Panc1 (cell line): ENCODE data around the gene BARX1. TPM values are rescaled to one million over a fixed set of nuclear protein-coding genes. Genes with fewer than 3 reads are reported as not detected.

Experiments used
- ATAC-seq: fragments of 200-7000 bp; cut with Tn5 transposase; 2 replicates; pipeline ENCODE4 v1.9.1; 2020; ENCODE audit warnings: mild to moderate bottlenecking, moderate library complexity
- BruUV-seq: library from RNA; stranded (reverse); fragments of 400-500 nt; replicated peaks from 2 replicates; lab custom pipeline; 2021; lab: Mats Ljungman, UMichigan
- CTCF ChIA-PET: fragments of 300-600 bp; sonication (Branson Sonifier 250); formaldehyde crosslinking; loops from one replicate; lab custom pipeline; 2022; ENCODE audit warnings: antibody characterized with exemption; lab: Charles Lee
- POLR2A ChIA-PET: fragments of 300-600 bp; sonication (Branson Sonifier 250); formaldehyde crosslinking; loops from one replicate; lab custom pipeline; 2022; ENCODE audit warnings: antibody characterized with exemption; lab: Charles Lee
- DNase-seq: peaks from one replicate; pipeline ENCODE4 v3.0.0-alpha.2; 2010; ENCODE audit warnings: low read depth, low spot score
- H3K27ac ChIP-seq: 2 replicates; pipeline ENCODE4 v1.5.1; 2011; ENCODE audit warnings: mild to moderate bottlenecking, low read length, inconsistent platforms
- H3K27me3 ChIP-seq: fragments of 200-500 bp; sonication (Bioruptor generic); 2 replicates; pipeline ENCODE4 v1.6.0; 2014; ENCODE audit warnings: low read length, inconsistent platforms; ENCODE audit not compliant: control insufficient read depth, insufficient read depth
- H3K36me3 ChIP-seq: fragments of 200-500 bp; sonication (Bioruptor generic); 2 replicates; pipeline ENCODE4 v1.5.1; 2014; ENCODE audit warnings: inconsistent platforms, mild to moderate bottlenecking, low read length, moderate library complexity; ENCODE audit not compliant: control insufficient read depth, insufficient read depth
- H3K4me1 ChIP-seq: 2 replicates; pipeline ENCODE4 v1.5.1; 2011; ENCODE audit warnings: inconsistent platforms, mild to moderate bottlenecking, low read length, moderate library complexity; ENCODE audit not compliant: control insufficient read depth, insufficient read depth
- H3K4me3 ChIP-seq, 2 experiments: 2 replicates each; pipeline ENCODE4 v1.5.1; 2011 to 2012; ENCODE audit warnings: low read depth in 2 of 2, low read length in 2 of 2, mild to moderate bottlenecking in 2 of 2, inconsistent platforms in 1 of 2, moderate library complexity in 1 of 2
- H3K9me3 ChIP-seq: fragments of 200-500 bp; sonication (Bioruptor generic); 2 replicates; pipeline ENCODE4 v1.5.1; 2014; ENCODE audit warnings: low read depth, mild to moderate bottlenecking, inconsistent platforms, low read length, moderate library complexity; ENCODE audit not compliant: control insufficient read depth, insufficient read depth
- POLR2AphosphoS5 ChIP-seq: IDR thresholded peaks from 2 replicates; pipeline ENCODE4 v1.6.1; 2012; ENCODE audit warnings: mild to moderate bottlenecking, low read depth, low read length, moderate library complexity
- SIN3A ChIP-seq: IDR thresholded peaks from 2 replicates; pipeline ENCODE4 v1.6.1; 2012; ENCODE audit warnings: low read depth, mild to moderate bottlenecking, low read length, moderate library complexity, borderline replicate concordance; ENCODE audit not compliant: insufficient read depth
- TCF7L2 ChIP-seq: IDR thresholded peaks from 2 replicates; pipeline ENCODE4 v1.6.1; 2011; ENCODE audit warnings: mild to moderate bottlenecking, low read depth, low read length, inconsistent platforms
- in situ Hi-C: cut with HindIII; loops from 2 replicates; pipeline ENCODE4 v1.10.0; 2016; ENCODE audit warnings: low sequenced_read_pairs, low pct_unique_long_range_greater_than_20kb
- intact Hi-C: fragments of 100-400 bp; cut with micrococcal nuclease; formaldehyde crosslinking; loops from one replicate; pipeline ENCODE4 v1.10.0; 2022; ENCODE audit not compliant: unreplicated experiment
- total RNA-seq: library from RNA; stranded (reverse); gene quantifications from one replicate; pipeline ENCODE4 v1.2.1, GENCODE V29; 2021; ENCODE audit not compliant: unreplicated experiment
- TF ChIP-seq, protein P1 (sequence below), 2 experiments: IDR thresholded peaks; 2 replicates each; pipeline ENCODE4 v1.6.1; 2011 to 2012; ENCODE audit warnings: low read depth in 2 of 2, control low read depth in 1 of 2, low read length in 1 of 2, mild to moderate bottlenecking in 1 of 2, moderate library complexity in 1 of 2; ENCODE audit not compliant: insufficient read depth in 1 of 2
- TF ChIP-seq, protein P2 (sequence below): fragments of 450-650 bp; IDR thresholded peaks from 2 replicates; pipeline ENCODE4 v1.5.1; 2017; ENCODE audit warnings: mild to moderate bottlenecking

BARX1 gene
- total RNA-seq, 1 experiment from 2014 or later: 81.2 TPM

DNA sequence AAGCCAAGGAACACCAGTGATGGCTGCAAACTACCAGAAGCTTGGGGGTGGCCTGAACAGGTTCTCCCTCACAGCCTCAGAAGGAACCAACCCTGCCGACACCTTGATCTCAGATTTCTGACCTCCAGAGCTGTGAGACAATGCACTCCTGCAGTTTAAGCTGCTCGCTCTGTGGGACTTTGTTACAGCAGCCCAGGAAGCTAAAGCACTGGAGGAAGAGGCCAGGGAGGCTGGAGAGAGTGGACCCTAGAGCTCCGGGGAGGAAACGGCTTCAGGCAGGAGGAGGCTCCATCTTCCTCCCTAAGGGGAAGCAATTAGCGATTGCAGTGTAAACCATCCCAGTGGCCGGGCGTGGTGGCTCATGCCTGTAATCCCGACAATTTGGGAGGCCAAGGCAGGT is 25.1 kb downstream of the BARX1 start:
- TF ChIP-seq TCF7L2 (no peak), POLR2AphosphoS5 (no peak), SIN3A (no peak)
- TF ChIP-seq, protein P1, sequence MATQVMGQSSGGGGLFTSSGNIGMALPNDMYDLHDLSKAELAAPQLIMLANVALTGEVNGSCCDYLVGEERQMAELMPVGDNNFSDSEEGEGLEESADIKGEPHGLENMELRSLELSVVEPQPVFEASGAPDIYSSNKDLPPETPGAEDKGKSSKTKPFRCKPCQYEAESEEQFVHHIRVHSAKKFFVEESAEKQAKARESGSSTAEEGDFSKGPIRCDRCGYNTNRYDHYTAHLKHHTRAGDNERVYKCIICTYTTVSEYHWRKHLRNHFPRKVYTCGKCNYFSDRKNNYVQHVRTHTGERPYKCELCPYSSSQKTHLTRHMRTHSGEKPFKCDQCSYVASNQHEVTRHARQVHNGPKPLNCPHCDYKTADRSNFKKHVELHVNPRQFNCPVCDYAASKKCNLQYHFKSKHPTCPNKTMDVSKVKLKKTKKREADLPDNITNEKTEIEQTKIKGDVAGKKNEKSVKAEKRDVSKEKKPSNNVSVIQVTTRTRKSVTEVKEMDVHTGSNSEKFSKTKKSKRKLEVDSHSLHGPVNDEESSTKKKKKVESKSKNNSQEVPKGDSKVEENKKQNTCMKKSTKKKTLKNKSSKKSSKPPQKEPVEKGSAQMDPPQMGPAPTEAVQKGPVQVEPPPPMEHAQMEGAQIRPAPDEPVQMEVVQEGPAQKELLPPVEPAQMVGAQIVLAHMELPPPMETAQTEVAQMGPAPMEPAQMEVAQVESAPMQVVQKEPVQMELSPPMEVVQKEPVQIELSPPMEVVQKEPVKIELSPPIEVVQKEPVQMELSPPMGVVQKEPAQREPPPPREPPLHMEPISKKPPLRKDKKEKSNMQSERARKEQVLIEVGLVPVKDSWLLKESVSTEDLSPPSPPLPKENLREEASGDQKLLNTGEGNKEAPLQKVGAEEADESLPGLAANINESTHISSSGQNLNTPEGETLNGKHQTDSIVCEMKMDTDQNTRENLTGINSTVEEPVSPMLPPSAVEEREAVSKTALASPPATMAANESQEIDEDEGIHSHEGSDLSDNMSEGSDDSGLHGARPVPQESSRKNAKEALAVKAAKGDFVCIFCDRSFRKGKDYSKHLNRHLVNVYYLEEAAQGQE (IDR thresholded peaks at IDR 0.05; ENCODE audit: insufficient read depth in 1 of 2, low read depth in 2 of 2, low read length in 1 of 2): no peak
- TF ChIP-seq, protein P2, sequence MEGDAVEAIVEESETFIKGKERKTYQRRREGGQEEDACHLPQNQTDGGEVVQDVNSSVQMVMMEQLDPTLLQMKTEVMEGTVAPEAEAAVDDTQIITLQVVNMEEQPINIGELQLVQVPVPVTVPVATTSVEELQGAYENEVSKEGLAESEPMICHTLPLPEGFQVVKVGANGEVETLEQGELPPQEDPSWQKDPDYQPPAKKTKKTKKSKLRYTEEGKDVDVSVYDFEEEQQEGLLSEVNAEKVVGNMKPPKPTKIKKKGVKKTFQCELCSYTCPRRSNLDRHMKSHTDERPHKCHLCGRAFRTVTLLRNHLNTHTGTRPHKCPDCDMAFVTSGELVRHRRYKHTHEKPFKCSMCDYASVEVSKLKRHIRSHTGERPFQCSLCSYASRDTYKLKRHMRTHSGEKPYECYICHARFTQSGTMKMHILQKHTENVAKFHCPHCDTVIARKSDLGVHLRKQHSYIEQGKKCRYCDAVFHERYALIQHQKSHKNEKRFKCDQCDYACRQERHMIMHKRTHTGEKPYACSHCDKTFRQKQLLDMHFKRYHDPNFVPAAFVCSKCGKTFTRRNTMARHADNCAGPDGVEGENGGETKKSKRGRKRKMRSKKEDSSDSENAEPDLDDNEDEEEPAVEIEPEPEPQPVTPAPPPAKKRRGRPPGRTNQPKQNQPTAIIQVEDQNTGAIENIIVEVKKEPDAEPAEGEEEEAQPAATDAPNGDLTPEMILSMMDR: no peak
- Histone ChIP-seq H3K36me3 (no peaks in the 10 kb centered on the region), H3K27me3 (no peaks in the 10 kb centered on the region), H3K9me3 (no peaks in the 10 kb centered on the region), H3K4me1 (no peaks in the 10 kb centered on the region), H3K27ac (no peak overlapping the region), H3K4me3 (no peak overlapping the region)
- ChIA-PET CTCF (no interaction called here), POLR2A (no interaction called here)
- intact Hi-C loops (no loop called here), in situ Hi-C loops (no loop called here)
- ATAC-seq (no peak), DNase-seq (no peak)
- BruUV-seq: no TSS peak

DNA sequence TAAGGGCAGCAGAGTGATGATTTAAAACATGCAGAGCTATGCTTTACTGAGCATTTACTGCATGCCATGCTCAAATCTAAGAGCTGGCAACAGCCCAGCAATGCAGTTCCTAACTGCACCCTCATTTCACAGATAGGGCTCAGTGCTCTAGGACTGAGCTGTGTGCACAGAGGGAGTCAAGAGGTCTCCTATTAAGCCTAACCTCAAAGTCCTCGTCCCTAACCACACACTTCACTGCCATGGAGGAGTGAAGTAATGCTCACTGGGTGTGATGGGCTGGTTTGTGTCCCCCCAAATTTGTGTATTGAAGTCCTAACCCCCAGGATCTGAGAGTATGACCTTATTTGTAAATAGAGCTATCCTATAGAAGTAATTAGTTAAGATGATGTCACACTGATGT is 25.9 kb downstream of the BARX1 start:
- H3K27me3 ChIP-seq: no peaks in the 10 kb centered on the region
- H3K9me3 ChIP-seq: no peaks in the 10 kb centered on the region
- ChIA-PET CTCF (no interaction called here), POLR2A (no interaction called here)
- intact Hi-C loops: no loop called here
- BruUV-seq: no TSS peak
- DNase-seq (no peak), ATAC-seq (no peak)
- in situ Hi-C loops: no loop called here
- no peak for TF ChIP-seq TCF7L2
- TF ChIP-seq, protein P2: no peak
- TF ChIP-seq SIN3A: no peak
- TF ChIP-seq POLR2AphosphoS5: no peak
- TF ChIP-seq, protein P1 (IDR thresholded peaks at IDR 0.05; ENCODE audit: insufficient read depth in 1 of 2, low read depth in 2 of 2, low read length in 1 of 2): no peak
- H3K36me3 ChIP-seq: no peaks in the 10 kb centered on the region
- H3K4me3 ChIP-seq: no peak overlapping the region
- H3K27ac ChIP-seq: no peak overlapping the region
- H3K4me1 ChIP-seq: no peaks in the 10 kb centered on the region
